GM18951 (cell line): ENCODE results near the gene SOST.

Experiments used
- POLR2A ChIP-seq: IDR thresholded peaks from 4 replicates; pipeline ENCODE4 v1.6.1; 2011; ENCODE audit warnings: mild to moderate bottlenecking; ENCODE audit not compliant: insufficient read length, insufficient read depth; ENCODE audit errors: extremely low read depth
- in situ Hi-C: fragments of 300-500 bp; cut with MboI; formaldehyde crosslinking; loops from one replicate; pipeline ENCODE4 v1.12.0; 2022; ENCODE audit warnings: low sequenced_read_pairs, mixed read lengths, inconsistent platforms; ENCODE audit not compliant: unreplicated experiment

Gene SOST

GRCh38 chr17:43721537-43722268 lies 36.9 kb downstream of the SOST start:
- in situ Hi-C loops, result no loop called here
- TF ChIP-seq POLR2A, result no peak

- in situ Hi-C loops, result no loop called here
- peak; percentile 72 for TF ChIP-seq POLR2A
Observed at GRCh38 chr17:43720311-43721060, 38.1 kb downstream of the SOST start.

GRCh38 chr17:43719578-43719977 lies 39.0 kb downstream of the SOST start:
- no peak for TF ChIP-seq POLR2A
- in situ Hi-C loops, result no loop called here

GRCh38 chr17:43718544-43718943 lies 40.0 kb downstream of the SOST start:
- no peak for TF ChIP-seq POLR2A

GRCh38 chr17:43717913-43718312 lies 40.7 kb downstream of the SOST start:
- in situ Hi-C loops, result no loop called here
- TF ChIP-seq POLR2A, result no peak

More at GRCh38 chr17:43718544-43718943, 40.0 kb downstream of the SOST start:
- in situ Hi-C loops, result no loop called here

- in situ Hi-C loops, result no loop called here
- TF ChIP-seq POLR2A, result no peak
Observed at GRCh38 chr17:43714465-43715149, 44.0 kb downstream of the SOST start.

- TF ChIP-seq POLR2A, result no peak
- in situ Hi-C loops, result no loop called here
Observed at GRCh38 chr17:43713494-43714162, 45.0 kb downstream of the SOST start.

GRCh38 chr17:43712397-43712796 lies 46.2 kb downstream of the SOST start:
- in situ Hi-C loops, result no loop called here

GRCh38 chr17:43710101-43710500 lies 48.5 kb downstream of the SOST start:
- in situ Hi-C loops, result no loop called here
- TF ChIP-seq POLR2A, result no peak

More at GRCh38 chr17:43712397-43712796, 46.2 kb downstream of the SOST start:
- no peak for TF ChIP-seq POLR2A

GRCh38 chr17:43709210-43709609 lies 49.4 kb downstream of the SOST start:
- in situ Hi-C loops, result no loop called here
- no peak for TF ChIP-seq POLR2A

GRCh38 chr17:43707184-43707583 lies 51.4 kb downstream of the SOST start:
- in situ Hi-C loops, result no loop called here
- no peak for TF ChIP-seq POLR2A

- no peak for TF ChIP-seq POLR2A
- in situ Hi-C loops, result no loop called here
Observed at GRCh38 chr17:43706235-43706634, 52.4 kb downstream of the SOST start.
